K562 (cell line): ENCODE data around the gene ETV7. TPM values are rescaled to one million over a fixed set of nuclear protein-coding genes. Genes with fewer than 3 reads are reported as not detected.
A peak's percentile ranks its signal among the peaks of the same experiment; 100 is the strongest.

ENCODE experiments used
- ATAC-seq: fragments of 200-7000 bp; cut with Tn5 transposase; 3 replicates; pipeline ENCODE4 v1.9.1; 2020; ENCODE audit warnings: moderate library complexity
- BruUV-seq: library from RNA; stranded (reverse); fragments of 400-500 nt; replicated peaks from 2 replicates; lab custom pipeline; 2021; lab: Mats Ljungman, UMichigan
- CTCF ChIA-PET: fragments of 300-600 bp; formaldehyde crosslinking; extraction: SDS; loops from one replicate; lab custom pipeline; 2021; ENCODE audit warnings: low intra/inter-chr PET ratio; lab: Yijun Ruan, JAX
- POLR2A ChIA-PET: fragments of 300-600, 350-650 bp; sonication (Branson Sonifier 250); formaldehyde crosslinking; extraction: SDS; loops from one replicate; lab custom pipeline; 2021; ENCODE audit warnings: antibody characterized with exemption, inconsistent platforms; lab: Yijun Ruan, JAX
- DNase-seq, 4 experiments: peaks; one replicate each; pipeline versions ENCODE4 v3.0.0 to v3.0.0-alpha.2; 2011 to 2018; ENCODE audit warnings: low spot score in 3 of 4, mixed read lengths in 3 of 4; ENCODE audit errors: extremely low read depth in 1 of 4
- FAIRE-seq: peaks from 2 replicates; lab custom pipeline; 2011; peaks lifted over from hg19 to GRCh38; lab: Jason Lieb, UNC
- H2AFZ ChIP-seq: 2 replicates; pipeline ENCODE4 v1.6.0; 2011; ENCODE audit warnings: low read depth, low read length, control low read depth, inconsistent platforms
- H3K27ac ChIP-seq: fragments of 200-600 bp; 3 replicates; pipeline ENCODE4 v1.8.0; 2011; ENCODE audit warnings: low read depth, mild to moderate bottlenecking, control low read depth, inconsistent platforms, low read length, moderate library complexity, mixed read lengths; ENCODE audit errors: extremely low read depth
- H3K27me3 ChIP-seq, 2 experiments: fragments of 300-600 bp in 1 of 2; 2 replicates in 1 of 2; 3 replicates in 1 of 2; pipeline versions ENCODE4 v1.6.0 to v1.8.0; 2011; ENCODE audit warnings: inconsistent platforms in 2 of 2, low read length in 2 of 2, mild to moderate bottlenecking in 1 of 2, mixed read lengths in 1 of 2, moderate library complexity in 1 of 2; ENCODE audit not compliant: control insufficient read depth in 2 of 2, insufficient read depth in 2 of 2
- H3K36me3 ChIP-seq: fragments of 300-600 bp; 3 replicates; pipeline ENCODE4 v1.8.0; 2011; ENCODE audit warnings: mild to moderate bottlenecking, low read length, inconsistent platforms; ENCODE audit not compliant: control insufficient read depth, insufficient read depth
- H3K4me1 ChIP-seq, 2 experiments: fragments of 200-600 bp in 1 of 2; replicated peaks in 1 of 2; 2 replicates in 1 of 2; 3 replicates in 1 of 2; pipeline versions ENCODE4 v1.5.1 to v1.8.0; 2011; ENCODE audit warnings: inconsistent platforms in 2 of 2, low read length in 2 of 2, mild to moderate bottlenecking in 1 of 2, mixed read lengths in 1 of 2, moderate library complexity in 1 of 2; ENCODE audit not compliant: control insufficient read depth in 2 of 2, insufficient read depth in 2 of 2
- H3K4me2 ChIP-seq: 2 replicates; pipeline ENCODE4 v1.6.1; 2011; ENCODE audit warnings: low read length, control low read depth, inconsistent platforms, mixed read lengths; ENCODE audit not compliant: insufficient read depth
- H3K4me3 ChIP-seq: fragments of 200-600 bp; sonication (generic), shearing (Covaris generic); 2 replicates; pipeline ENCODE4 v1.5.1; 2016; ENCODE audit warnings: control low read depth, inconsistent platforms
- H3K79me2 ChIP-seq: fragments of 200-600 bp; 3 replicates; pipeline ENCODE4 v1.8.0; 2011; ENCODE audit warnings: low read length, inconsistent platforms; ENCODE audit not compliant: control insufficient read depth, insufficient read depth
- H3K9ac ChIP-seq, 2 experiments: 2 replicates each; pipeline versions ENCODE4 v1.6.0 to v1.6.1; 2011; ENCODE audit warnings: low read depth in 2 of 2, low read length in 2 of 2, control low read depth in 1 of 2, inconsistent platforms in 1 of 2, mild to moderate bottlenecking in 1 of 2, mixed read lengths in 1 of 2; ENCODE audit not compliant: insufficient read depth in 1 of 2
- H3K9me1 ChIP-seq: one replicate; pipeline ENCODE4 v1.6.0; 2011; ENCODE audit warnings: inconsistent platforms, mild to moderate bottlenecking, low read length, moderate library complexity; ENCODE audit not compliant: control insufficient read depth, insufficient read depth
- H3K9me3 ChIP-seq: replicated peaks from 2 replicates; pipeline ENCODE4 v1.5.1; 2011; ENCODE audit warnings: low read depth, low read length, inconsistent platforms; ENCODE audit not compliant: control insufficient read depth, insufficient read depth
- H4K20me1 ChIP-seq: replicated peaks from 2 replicates; pipeline ENCODE4 v1.6.1; 2011; ENCODE audit warnings: low read length, inconsistent platforms, mixed read lengths; ENCODE audit not compliant: control insufficient read depth, insufficient read depth
- HMG20A ChIP-seq: fragments of 450-650 bp; formaldehyde crosslinking; conservative IDR thresholded peaks from 2 replicates; pipeline ENCODE4 v1.4.0; 2020; ENCODE audit warnings: mild to moderate bottlenecking, mixed read lengths
- LARP7 ChIP-seq: fragments of 450-650 bp; IDR thresholded peaks from 2 replicates; pipeline ENCODE4 v1.6.1; 2016
- ZNF24 ChIP-seq: fragments of 450-650 bp; IDR thresholded peaks from 2 replicates; pipeline ENCODE4 v1.6.1; 2016
- WGBS: fragments of 100-300 bp; shearing (Covaris generic); methylation state at CpG from one replicate; pipeline ENCODE4 v1.1.6; 2016; ENCODE audit warnings: low coverage, mixed read lengths; ENCODE audit not compliant: insufficient coverage; ENCODE audit errors: missing lambda C conversion rate; 5-methylcytosine and 5-hydroxymethylcytosine counted together
- in situ Hi-C: fragments of 300-500 bp; cut with MboI; formaldehyde crosslinking; loops from 4 replicates; pipeline ENCODE4 v1.15.0; 2018; ENCODE audit warnings: inconsistent platforms, mixed read lengths
- intact Hi-C: fragments of 100-400 bp; cut with micrococcal nuclease; formaldehyde crosslinking; loops from 2 replicates; pipeline ENCODE4 v1.14.2; 2022
- polyA plus RNA-seq, 8 experiments: library from polyadenylated mRNA; depleted of rRNA in 4 of 8; stranded (reverse) in 5 of 8; unstranded in 3 of 8; fragments of >200 nt; fragmentation: Nextera tagmentation in 2 of 8; fragmentation: Illumina TruSeq in 1 of 8; extraction: Ambion mirVana in 2 of 8; extraction: Trizol in 1 of 8; gene quantifications; 2 replicates each; pipeline versions ENCODE4 v1.2.1 to v1.2.3, GENCODE V29; 2011 to 2014; ENCODE audit warnings: inconsistent platforms in 1 of 8, missing spikeins in 1 of 8
- total RNA-seq, 7 experiments: library from RNA; depleted of rRNA in 6 of 7; stranded (reverse); fragments of >200 nt in 6 of 7; fragmentation: Illumina TruSeq in 2 of 7; extraction: Trizol in 2 of 7; gene quantifications; 2 replicates each; pipeline versions ENCODE4 v1.2.1 to v1.2.3, GENCODE V29; 2011 to 2021; ENCODE audit warnings: low replicate concordance in 1 of 7
- TF ChIP-seq, protein P1 (sequence below): conservative IDR thresholded peaks from 2 replicates; pipeline ENCODE4 v1.6.1; 2011; ENCODE audit warnings: low read depth, mild to moderate bottlenecking, low read length; ENCODE audit not compliant: control insufficient read depth

ETV7 gene
- total and polyA plus RNA-seq, 9 of the 15 experiments (the other 6 are each of a cell fraction or from before 2014, with no cell fraction given): 0.07 to 0.22 (median 0.14) TPM; not detected in 3

DNA sequence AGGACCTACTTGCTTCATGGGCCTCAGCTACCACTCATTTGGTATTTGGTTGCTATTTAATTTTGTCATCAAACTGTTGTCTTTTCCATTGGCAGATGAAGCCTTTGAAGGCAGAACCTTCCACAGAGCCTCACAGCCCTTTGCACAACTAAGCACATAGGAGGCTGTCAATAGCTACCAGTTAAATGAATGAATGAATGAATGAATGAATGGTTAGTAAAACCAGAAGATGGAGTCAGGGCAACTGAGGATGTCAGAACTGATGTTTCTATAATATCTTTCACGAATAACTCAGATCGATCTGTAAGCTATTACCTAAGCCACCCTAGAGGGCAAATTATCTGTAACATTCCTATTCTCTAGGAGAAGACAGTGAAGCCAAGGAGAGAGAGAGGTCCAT lies 69.8 kb downstream of the ETV7 start:
- no peak overlapping the region for H3K9ac ChIP-seq
- no peaks in the 10 kb centered on the region for H3K79me2 ChIP-seq
- DNase-seq (no peak), ATAC-seq (no peak), FAIRE-seq (no peak)
- intact Hi-C loops: loop anchor here (2.0 kb wide), 1 partner anchor 15 kb away; no protein-coding TSS in a partner anchor
- H3K27ac ChIP-seq: no peak overlapping the region
- POLR2A ChIA-PET: interaction anchor here (1.2 kb wide), 1 partner anchor 12 kb away, joined by 3 read pairs; no protein-coding TSS in a partner anchor
- H3K4me1 ChIP-seq: peaks cover 0 to 5% of the 10 kb centered on the region in 2 experiments; a peak in 2 of 5 replicates
- in situ Hi-C loops: no loop called here
- H3K4me3 ChIP-seq: no peak overlapping the region
- H4K20me1 ChIP-seq: no peaks in the 10 kb centered on the region; the same call in 1 of the 2 replicates
- TF ChIP-seq HMG20A (no peak), LARP7 (no peak), ZNF24 (peak; percentile 85)
- TF ChIP-seq, protein P1, sequence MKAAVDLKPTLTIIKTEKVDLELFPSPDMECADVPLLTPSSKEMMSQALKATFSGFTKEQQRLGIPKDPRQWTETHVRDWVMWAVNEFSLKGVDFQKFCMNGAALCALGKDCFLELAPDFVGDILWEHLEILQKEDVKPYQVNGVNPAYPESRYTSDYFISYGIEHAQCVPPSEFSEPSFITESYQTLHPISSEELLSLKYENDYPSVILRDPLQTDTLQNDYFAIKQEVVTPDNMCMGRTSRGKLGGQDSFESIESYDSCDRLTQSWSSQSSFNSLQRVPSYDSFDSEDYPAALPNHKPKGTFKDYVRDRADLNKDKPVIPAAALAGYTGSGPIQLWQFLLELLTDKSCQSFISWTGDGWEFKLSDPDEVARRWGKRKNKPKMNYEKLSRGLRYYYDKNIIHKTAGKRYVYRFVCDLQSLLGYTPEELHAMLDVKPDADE: no peak
- H3K36me3 ChIP-seq: no peaks in the 10 kb centered on the region
- H3K9me1 ChIP-seq: no peaks in the 10 kb centered on the region
- WGBS: 0% methylated on average over 2 of the region's 2 CpGs
- H3K27me3 ChIP-seq: peaks cover 22 to 68% of the 10 kb centered on the region in 2 experiments; a peak in 4 of 5 replicates
- H3K9me3 ChIP-seq: no peaks in the 10 kb centered on the region
- no peak overlapping the region for H2AFZ ChIP-seq
- no peak overlapping the region for H3K4me2 ChIP-seq
- CTCF ChIA-PET: no interaction called here
- no TSS peak for BruUV-seq

Other genes with a start within 250 kb of the ETV7 start
- 6.2 and 7.1 TPM in 2 replicates for gene BRPF3, start 190.9 kb downstream of the ETV7 start, total RNA-seq (2014; rRNA removed)
- 5.4 and 5.6 TPM in 2 replicates for gene BRPF3, start 190.9 kb downstream of the ETV7 start, total RNA-seq (2014; rRNA removed; fragmentation: Illumina TruSeq; extraction: Trizol)
- 8.3 and 8.8 TPM in 2 replicates for gene BRPF3, start 190.9 kb downstream of the ETV7 start, total RNA-seq (2015; rRNA removed; fragmentation: Illumina TruSeq; extraction: Trizol)
- gene BRPF3, start 190.9 kb downstream of the ETV7 start, total RNA-seq (2021): 15.7 and 17.4 TPM in 2 replicates
- 8.0 and 9.4 TPM in 2 replicates for gene BRPF3, start 190.9 kb downstream of the ETV7 start, polyA plus RNA-seq (2011; rRNA removed)
- 17.9 and 19.3 TPM in 2 replicates for gene BRPF3, start 190.9 kb downstream of the ETV7 start, polyA plus RNA-seq (2014; fragmentation: Illumina TruSeq; extraction: Trizol)
- gene BRPF3, start 190.9 kb downstream of the ETV7 start, polyA plus RNA-seq (2014; fragmentation: Nextera tagmentation; extraction: Ambion mirVana): 1 to 10 TPM; 2.2 to 2.5 TPM
- gene BRPF3, start 190.9 kb downstream of the ETV7 start, polyA plus RNA-seq (2014; rRNA removed): 11.1 and 12.6 TPM in 2 replicates
- gene PNPLA1, start 117.6 kb downstream of the ETV7 start, total RNA-seq (2014; rRNA removed): 0.27 TPM in 1 of 2 replicates, not detected in the other
- 0.04 TPM in 1 of 2 replicates, not detected in the other for gene PNPLA1, start 117.6 kb downstream of the ETV7 start, total RNA-seq (2014; rRNA removed; fragmentation: Illumina TruSeq; extraction: Trizol)
- gene PNPLA1, start 117.6 kb downstream of the ETV7 start, total RNA-seq (2015; rRNA removed; fragmentation: Illumina TruSeq; extraction: Trizol): 0.14 TPM in 1 of 2 replicates, not detected in the other
- gene PNPLA1, start 117.6 kb downstream of the ETV7 start, total RNA-seq (2021): 0.11 and 0.13 TPM in 2 replicates
- not detected in 2 replicates for gene PNPLA1, start 117.6 kb downstream of the ETV7 start, polyA plus RNA-seq (2011; rRNA removed)
- 0.16 and 0.17 TPM in 2 replicates for gene PNPLA1, start 117.6 kb downstream of the ETV7 start, polyA plus RNA-seq (2014; fragmentation: Illumina TruSeq; extraction: Trizol)
- gene PNPLA1, start 117.6 kb downstream of the ETV7 start, polyA plus RNA-seq (2014; fragmentation: Nextera tagmentation; extraction: Ambion mirVana): under 1 TPM in 1 of 2 experiments, not detected in 1; 0.08 TPM
- 0.07 and 0.22 TPM in 2 replicates for gene PNPLA1, start 117.6 kb downstream of the ETV7 start, polyA plus RNA-seq (2014; rRNA removed)
- gene BNIP5, start 50.8 kb downstream of the ETV7 start, total RNA-seq (2014; rRNA removed): not detected in 2 replicates
- not detected in 2 replicates for gene BNIP5, start 50.8 kb downstream of the ETV7 start, total RNA-seq (2014; rRNA removed; fragmentation: Illumina TruSeq; extraction: Trizol)
- gene BNIP5, start 50.8 kb downstream of the ETV7 start, total RNA-seq (2015; rRNA removed; fragmentation: Illumina TruSeq; extraction: Trizol): not detected in 2 replicates
- not detected in 2 replicates for gene BNIP5, start 50.8 kb downstream of the ETV7 start, total RNA-seq (2021)
- gene BNIP5, start 50.8 kb downstream of the ETV7 start, polyA plus RNA-seq (2011; rRNA removed): not detected in 2 replicates
- not detected in 2 replicates for gene BNIP5, start 50.8 kb downstream of the ETV7 start, polyA plus RNA-seq (2014; fragmentation: Illumina TruSeq; extraction: Trizol)
- not detected for gene BNIP5, start 50.8 kb downstream of the ETV7 start, polyA plus RNA-seq (2014; fragmentation: Nextera tagmentation; extraction: Ambion mirVana)
- gene BNIP5, start 50.8 kb downstream of the ETV7 start, polyA plus RNA-seq (2014; rRNA removed): not detected in 2 replicates
- gene PXT1, start 55.2 kb upstream of the ETV7 start, total RNA-seq (2014; rRNA removed): 0.08 and 0.09 TPM in 2 replicates
- 0.11 and 0.13 TPM in 2 replicates for gene PXT1, start 55.2 kb upstream of the ETV7 start, total RNA-seq (2014; rRNA removed; fragmentation: Illumina TruSeq; extraction: Trizol)
- 0.11 TPM in 1 of 2 replicates, not detected in the other for gene PXT1, start 55.2 kb upstream of the ETV7 start, total RNA-seq (2015; rRNA removed; fragmentation: Illumina TruSeq; extraction: Trizol)
- gene PXT1, start 55.2 kb upstream of the ETV7 start, total RNA-seq (2021): not detected in 2 replicates
- gene PXT1, start 55.2 kb upstream of the ETV7 start, polyA plus RNA-seq (2011; rRNA removed): 0.04 and 0.10 TPM in 2 replicates
- not detected in 2 replicates for gene PXT1, start 55.2 kb upstream of the ETV7 start, polyA plus RNA-seq (2014; fragmentation: Illumina TruSeq; extraction: Trizol)
- not detected for gene PXT1, start 55.2 kb upstream of the ETV7 start, polyA plus RNA-seq (2014; fragmentation: Nextera tagmentation; extraction: Ambion mirVana)
- gene PXT1, start 55.2 kb upstream of the ETV7 start, polyA plus RNA-seq (2014; rRNA removed): not detected in 2 replicates
- gene KCTD20, start 55.3 kb upstream of the ETV7 start, total RNA-seq (2014; rRNA removed): 70.6 and 72.6 TPM in 2 replicates
- gene KCTD20, start 55.3 kb upstream of the ETV7 start, total RNA-seq (2014; rRNA removed; fragmentation: Illumina TruSeq; extraction: Trizol): 98.3 and 110 TPM in 2 replicates
- 81.5 and 87.8 TPM in 2 replicates for gene KCTD20, start 55.3 kb upstream of the ETV7 start, total RNA-seq (2015; rRNA removed; fragmentation: Illumina TruSeq; extraction: Trizol)
- 69.5 and 71.4 TPM in 2 replicates for gene KCTD20, start 55.3 kb upstream of the ETV7 start, total RNA-seq (2021)
- 101 and 160 TPM in 2 replicates for gene KCTD20, start 55.3 kb upstream of the ETV7 start, polyA plus RNA-seq (2011; rRNA removed)
- gene KCTD20, start 55.3 kb upstream of the ETV7 start, polyA plus RNA-seq (2014; fragmentation: Illumina TruSeq; extraction: Trizol): 68.9 and 80.6 TPM in 2 replicates
- gene KCTD20, start 55.3 kb upstream of the ETV7 start, polyA plus RNA-seq (2014; fragmentation: Nextera tagmentation; extraction: Ambion mirVana): 10 to 100 TPM; 28.9 to 30.0 TPM
- gene KCTD20, start 55.3 kb upstream of the ETV7 start, polyA plus RNA-seq (2014; rRNA removed): 54.7 and 60.9 TPM in 2 replicates
- 10.6 and 11.3 TPM in 2 replicates for gene STK38, start 159.8 kb upstream of the ETV7 start, total RNA-seq (2014; rRNA removed)
- gene STK38, start 159.8 kb upstream of the ETV7 start, total RNA-seq (2014; rRNA removed; fragmentation: Illumina TruSeq; extraction: Trizol): 21.3 and 22.3 TPM in 2 replicates
- 24.9 and 25.0 TPM in 2 replicates for gene STK38, start 159.8 kb upstream of the ETV7 start, total RNA-seq (2015; rRNA removed; fragmentation: Illumina TruSeq; extraction: Trizol)
- 18.0 and 19.5 TPM in 2 replicates for gene STK38, start 159.8 kb upstream of the ETV7 start, total RNA-seq (2021)
- gene STK38, start 159.8 kb upstream of the ETV7 start, polyA plus RNA-seq (2011; rRNA removed): 21.5 and 22.0 TPM in 2 replicates
- 21.6 and 28.7 TPM in 2 replicates for gene STK38, start 159.8 kb upstream of the ETV7 start, polyA plus RNA-seq (2014; fragmentation: Illumina TruSeq; extraction: Trizol)
- 1 to 10 TPM; 5.7 to 8.8 TPM for gene STK38, start 159.8 kb upstream of the ETV7 start, polyA plus RNA-seq (2014; fragmentation: Nextera tagmentation; extraction: Ambion mirVana)
- 17.3 and 20.8 TPM in 2 replicates for gene STK38, start 159.8 kb upstream of the ETV7 start, polyA plus RNA-seq (2014; rRNA removed)
- gene SRSF3, start 206.7 kb upstream of the ETV7 start, total RNA-seq (2014; rRNA removed): 251 and 341 TPM in 2 replicates
- gene SRSF3, start 206.7 kb upstream of the ETV7 start, total RNA-seq (2014; rRNA removed; fragmentation: Illumina TruSeq; extraction: Trizol): 537 and 645 TPM in 2 replicates
- 344 and 365 TPM in 2 replicates for gene SRSF3, start 206.7 kb upstream of the ETV7 start, total RNA-seq (2015; rRNA removed; fragmentation: Illumina TruSeq; extraction: Trizol)
- 477 and 495 TPM in 2 replicates for gene SRSF3, start 206.7 kb upstream of the ETV7 start, total RNA-seq (2021)
- 333 and 518 TPM in 2 replicates for gene SRSF3, start 206.7 kb upstream of the ETV7 start, polyA plus RNA-seq (2011; rRNA removed)
- gene SRSF3, start 206.7 kb upstream of the ETV7 start, polyA plus RNA-seq (2014; fragmentation: Illumina TruSeq; extraction: Trizol): 337 and 448 TPM in 2 replicates
- gene SRSF3, start 206.7 kb upstream of the ETV7 start, polyA plus RNA-seq (2014; fragmentation: Nextera tagmentation; extraction: Ambion mirVana): 1,000 to 10,000 TPM in 1 of 2 experiments, 100 to 1,000 TPM in 1; 955 to 1,200 TPM
- gene SRSF3, start 206.7 kb upstream of the ETV7 start, polyA plus RNA-seq (2014; rRNA removed): 534 and 652 TPM in 2 replicates